HepG2 (cell line): ENCODE measurements around the gene JAGN1. TPM values are rescaled to one million over a fixed set of nuclear protein-coding genes. Genes with fewer than 3 reads are reported as not detected.

Experiments
- CENPT ChIP-seq: sonication (generic); formaldehyde crosslinking; IDR thresholded peaks from 2 replicates; pipeline ENCODE4 v1.8.0; 2022; ENCODE audit warnings: low read depth, mild to moderate bottlenecking, moderate library complexity, missing genetic modification reagents
- CSRNP2 ChIP-seq: sonication (generic); formaldehyde crosslinking; conservative IDR thresholded peaks from 2 replicates; pipeline ENCODE4 v1.8.0; 2022; ENCODE audit warnings: low read depth, missing genetic modification reagents
- FOSL2 ChIP-seq: sonication (generic); formaldehyde crosslinking; IDR thresholded peaks from 2 replicates; pipeline ENCODE4 v1.4.0; 2020; ENCODE audit warnings: missing genetic modification reagents
- HNRNPLL ChIP-seq: fragments of 200-400 bp; formaldehyde crosslinking; IDR thresholded peaks from 2 replicates; pipeline ENCODE4 v1.6.1; 2017; ENCODE audit warnings: mild to moderate bottlenecking, low read depth, low read length; ENCODE audit not compliant: poor library complexity, severe bottlenecking
- MZF1 ChIP-seq: sonication (generic); formaldehyde crosslinking; IDR thresholded peaks from 2 replicates; pipeline ENCODE4 v1.8.1; 2023; ENCODE audit warnings: mild to moderate bottlenecking, missing genetic modification reagents, borderline replicate concordance
- NR2F1 ChIP-seq, 2 experiments: fragments of 450-650 bp in 1 of 2; formaldehyde crosslinking in 1 of 2; IDR thresholded peaks; 2 replicates each; pipeline versions ENCODE4 v1.5.0 to v1.6.1; 2016 to 2020; ENCODE audit warnings: mild to moderate bottlenecking in 1 of 2, missing compliant biosample characterization in 1 of 2, missing genetic modification reagents in 1 of 2, moderate library complexity in 1 of 2
- PRPF4 ChIP-seq: fragments of 200-400 bp; formaldehyde crosslinking; IDR thresholded peaks from 2 replicates; pipeline ENCODE4 v1.6.1; 2016; ENCODE audit warnings: low read length, low read depth; ENCODE audit not compliant: poor library complexity, severe bottlenecking
- SKIL ChIP-seq: sonication (generic); formaldehyde crosslinking; IDR thresholded peaks from 2 replicates; pipeline ENCODE4 v1.8.0; 2022; ENCODE audit warnings: missing genetic modification reagents, mild to moderate bottlenecking, moderate library complexity, borderline replicate concordance
- SNRNP70 ChIP-seq: fragments of 200-400 bp; formaldehyde crosslinking; IDR thresholded peaks from 2 replicates; pipeline ENCODE4 v1.6.1; 2017; ENCODE audit warnings: mild to moderate bottlenecking, low read depth, low read length, moderate library complexity
- SRSF4 ChIP-seq: fragments of 200-400 bp; formaldehyde crosslinking; IDR thresholded peaks from one replicate; pipeline ENCODE4 v1.6.1; 2018; ENCODE audit warnings: mild to moderate bottlenecking, low read depth, low read length, moderate library complexity; ENCODE audit not compliant: poor library complexity, severe bottlenecking
- TFDP2 ChIP-seq: sonication (generic); formaldehyde crosslinking; IDR thresholded peaks from 2 replicates; pipeline ENCODE4 v1.4.0; 2020; ENCODE audit warnings: missing genetic modification reagents
- ZBTB10 ChIP-seq: sonication (generic); formaldehyde crosslinking; IDR thresholded peaks from 2 replicates; pipeline ENCODE4 v1.4.0; 2020; ENCODE audit warnings: missing genetic modification reagents, borderline replicate concordance
- ZFP90 ChIP-seq: sonication (generic); formaldehyde crosslinking; IDR thresholded peaks from 2 replicates; pipeline ENCODE4 v1.8.0; 2022; ENCODE audit warnings: missing genetic modification reagents, mild to moderate bottlenecking, inconsistent platforms, borderline replicate concordance
- ZNF282 ChIP-seq: fragments of 450-650 bp; IDR thresholded peaks from 2 replicates; pipeline ENCODE4 v1.6.1; 2018; ENCODE audit not compliant: partially characterized antibody
- ZNF292 ChIP-seq: sonication (generic); formaldehyde crosslinking; IDR thresholded peaks from 2 replicates; pipeline ENCODE4 v1.8.1; 2022; ENCODE audit warnings: mild to moderate bottlenecking, low read depth, missing genetic modification reagents, borderline replicate concordance
- ZSCAN25 ChIP-seq: sonication (generic); formaldehyde crosslinking; IDR thresholded peaks from 2 replicates; pipeline ENCODE4 v1.8.0; 2022; ENCODE audit warnings: mild to moderate bottlenecking, missing genetic modification reagents
- polyA plus RNA-seq, 8 experiments: library from polyadenylated mRNA; depleted of rRNA in 3 of 8; stranded (reverse) in 7 of 8; unstranded in 1 of 8; fragments of >200 nt; fragmentation: Illumina TruSeq in 4 of 8; extraction: Trizol in 4 of 8; gene quantifications; 2 replicates each; pipeline versions ENCODE4 v1.2.1 to v1.2.3, GENCODE V29; 2011 to 2016; ENCODE audit warnings: low read depth in 4 of 8, missing spikeins in 1 of 8, mixed read lengths in 1 of 8; ENCODE audit not compliant: insufficient read depth in 1 of 8
- total RNA-seq, 5 experiments: library from RNA; depleted of rRNA; stranded (reverse); fragments of >200 nt; fragmentation: Illumina TruSeq; extraction: Trizol; gene quantifications; 2 replicates each; pipeline ENCODE4 v1.2.3, GENCODE V29; 2016; ENCODE audit warnings: low read depth in 1 of 5
- TF ChIP-seq, protein P1 (sequence below): sonication (generic); formaldehyde crosslinking; IDR thresholded peaks from 2 replicates; pipeline ENCODE4 v1.8.0; 2022; ENCODE audit warnings: mild to moderate bottlenecking, missing genetic modification reagents; ENCODE audit not compliant: insufficient replicate concordance
- TF ChIP-seq, protein P2 (sequence below): sonication (generic); formaldehyde crosslinking; IDR thresholded peaks from 2 replicates; pipeline ENCODE4 v1.4.0; 2020; ENCODE audit warnings: missing genetic modification reagents, borderline replicate concordance

JAGN1 gene
- total and polyA plus RNA-seq, 2 of the 13 experiments (the other 11 are each of a cell fraction or from before 2014, with no cell fraction given), result 49.9 to 50.9 TPM

DNA sequence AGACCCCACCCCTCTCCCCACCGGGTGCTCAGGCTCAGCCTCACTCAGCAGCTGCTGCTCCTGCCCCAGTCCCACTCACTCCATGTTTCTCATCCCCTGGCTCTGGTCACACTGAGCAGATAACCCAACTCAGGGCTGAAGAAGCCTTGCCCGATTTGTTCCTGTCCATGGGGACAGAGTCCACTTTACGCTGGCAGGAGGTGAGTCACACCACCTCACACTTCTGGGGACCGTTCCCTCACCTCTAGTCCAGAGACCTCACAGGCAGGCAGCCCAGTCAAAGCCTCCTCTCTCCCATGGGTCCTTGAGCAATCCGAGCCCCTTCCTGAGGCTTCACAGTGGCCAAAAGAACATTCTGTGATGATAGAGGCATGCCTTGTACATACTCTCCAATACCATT, 11.7 kb upstream of the JAGN1 start (continued):
- TF ChIP-seq CSRNP2 (CRISPR knock-in tag) (no peak), SKIL (CRISPR knock-in tag) (no peak), HNRNPLL (no peak), PRPF4 (no peak), ZSCAN25 (CRISPR knock-in tag) (no peak), ZBTB10 (CRISPR knock-in tag) (no peak), NR2F1 (CRISPR knock-in tag; IDR thresholded peaks at IDR 0.05) (no peak), MZF1 (CRISPR knock-in tag) (no peak), ZNF292 (CRISPR knock-in tag) (peak; percentile 79; the same call in 1 of the 2 replicates), FOSL2 (CRISPR knock-in tag) (peak; percentile 98), SRSF4 (no peak), CENPT (CRISPR knock-in tag) (no peak), ZNF282 (no peak), ZFP90 (CRISPR knock-in tag) (no peak), SNRNP70 (no peak), TFDP2 (no peak)
- TF ChIP-seq, protein P1, sequence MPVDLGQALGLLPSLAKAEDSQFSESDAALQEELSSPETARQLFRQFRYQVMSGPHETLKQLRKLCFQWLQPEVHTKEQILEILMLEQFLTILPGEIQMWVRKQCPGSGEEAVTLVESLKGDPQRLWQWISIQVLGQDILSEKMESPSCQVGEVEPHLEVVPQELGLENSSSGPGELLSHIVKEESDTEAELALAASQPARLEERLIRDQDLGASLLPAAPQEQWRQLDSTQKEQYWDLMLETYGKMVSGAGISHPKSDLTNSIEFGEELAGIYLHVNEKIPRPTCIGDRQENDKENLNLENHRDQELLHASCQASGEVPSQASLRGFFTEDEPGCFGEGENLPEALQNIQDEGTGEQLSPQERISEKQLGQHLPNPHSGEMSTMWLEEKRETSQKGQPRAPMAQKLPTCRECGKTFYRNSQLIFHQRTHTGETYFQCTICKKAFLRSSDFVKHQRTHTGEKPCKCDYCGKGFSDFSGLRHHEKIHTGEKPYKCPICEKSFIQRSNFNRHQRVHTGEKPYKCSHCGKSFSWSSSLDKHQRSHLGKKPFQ (CRISPR knock-in tag), result peak; percentile 100
- TF ChIP-seq, protein P2, sequence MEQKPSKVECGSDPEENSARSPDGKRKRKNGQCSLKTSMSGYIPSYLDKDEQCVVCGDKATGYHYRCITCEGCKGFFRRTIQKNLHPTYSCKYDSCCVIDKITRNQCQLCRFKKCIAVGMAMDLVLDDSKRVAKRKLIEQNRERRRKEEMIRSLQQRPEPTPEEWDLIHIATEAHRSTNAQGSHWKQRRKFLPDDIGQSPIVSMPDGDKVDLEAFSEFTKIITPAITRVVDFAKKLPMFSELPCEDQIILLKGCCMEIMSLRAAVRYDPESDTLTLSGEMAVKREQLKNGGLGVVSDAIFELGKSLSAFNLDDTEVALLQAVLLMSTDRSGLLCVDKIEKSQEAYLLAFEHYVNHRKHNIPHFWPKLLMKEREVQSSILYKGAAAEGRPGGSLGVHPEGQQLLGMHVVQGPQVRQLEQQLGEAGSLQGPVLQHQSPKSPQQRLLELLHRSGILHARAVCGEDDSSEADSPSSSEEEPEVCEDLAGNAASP (CRISPR knock-in tag), result no peak; the same call in 1 of the 2 replicates
